WI38 (cell line): ENCODE data around the gene SH3PXD2B.

Source experiments
- H3K4me3 ChIP-seq: 2 replicates; pipeline ENCODE4 v1.5.1; 2011; ENCODE audit warnings: low read depth, mild to moderate bottlenecking, control low read depth, low read length
- CTCF ChIP-seq: IDR thresholded peaks from 2 replicates; pipeline ENCODE4 v1.5.1; 2012; ENCODE audit warnings: low read depth, mild to moderate bottlenecking, control low read depth, low read length

SH3PXD2B gene

DNA sequence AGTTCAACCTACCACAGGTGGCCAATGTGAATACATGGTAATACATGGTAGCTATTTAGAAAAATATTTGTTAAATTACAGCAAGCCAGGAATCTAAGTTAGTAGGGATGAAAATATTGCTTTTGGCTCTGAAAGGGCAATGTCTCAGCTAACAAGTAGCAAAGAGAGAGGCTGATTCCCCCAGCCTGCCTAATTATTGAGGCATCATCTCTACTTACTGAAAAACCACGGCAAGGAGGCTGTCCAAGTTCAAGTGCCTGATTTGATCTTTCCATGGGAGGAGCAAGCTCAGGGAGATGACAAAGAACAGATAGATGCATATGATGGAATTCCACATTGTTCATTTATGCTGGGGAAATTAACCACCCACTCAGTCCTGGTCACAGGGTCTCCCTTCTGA is 142.0 kb downstream of the SH3PXD2B start:
- no peak for TF ChIP-seq CTCF
- H3K4me3 ChIP-seq = no peak overlapping the region

GRCh38 chr5:172311605-172312004 is 142.7 kb downstream of the SH3PXD2B start:
- H3K4me3 ChIP-seq = no peak overlapping the region
- TF ChIP-seq CTCF = no peak

- TF ChIP-seq CTCF = no peak
- H3K4me3 ChIP-seq = no peak overlapping the region
Observed at GRCh38 chr5:172311026-172311425, 143.3 kb downstream of the SH3PXD2B start.

DNA sequence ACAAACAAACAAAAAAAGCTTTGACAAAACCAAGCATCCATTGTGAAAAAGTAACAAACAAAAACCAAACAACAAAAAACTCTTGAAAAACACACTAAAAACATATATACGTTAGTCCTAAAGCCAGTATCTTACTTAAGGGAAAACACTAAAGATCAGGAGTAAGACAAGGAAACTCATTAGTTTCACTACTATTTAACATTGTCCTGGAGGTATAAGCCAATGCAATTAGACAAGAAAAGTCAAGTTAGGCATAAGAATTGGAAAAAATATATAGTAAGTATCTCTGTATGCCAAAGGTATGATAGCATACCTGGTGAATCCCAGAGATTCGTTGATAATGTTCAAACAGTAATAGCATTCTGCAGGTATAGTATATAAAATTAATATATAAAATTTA is 148.9 kb downstream of the SH3PXD2B start:
- H3K4me3 ChIP-seq = no peak overlapping the region
- TF ChIP-seq CTCF = no peak

GRCh38 chr5:172303572-172304335 is 150.6 kb downstream of the SH3PXD2B start:
- TF ChIP-seq CTCF = no peak
- H3K4me3 ChIP-seq = no peak overlapping the region

DNA sequence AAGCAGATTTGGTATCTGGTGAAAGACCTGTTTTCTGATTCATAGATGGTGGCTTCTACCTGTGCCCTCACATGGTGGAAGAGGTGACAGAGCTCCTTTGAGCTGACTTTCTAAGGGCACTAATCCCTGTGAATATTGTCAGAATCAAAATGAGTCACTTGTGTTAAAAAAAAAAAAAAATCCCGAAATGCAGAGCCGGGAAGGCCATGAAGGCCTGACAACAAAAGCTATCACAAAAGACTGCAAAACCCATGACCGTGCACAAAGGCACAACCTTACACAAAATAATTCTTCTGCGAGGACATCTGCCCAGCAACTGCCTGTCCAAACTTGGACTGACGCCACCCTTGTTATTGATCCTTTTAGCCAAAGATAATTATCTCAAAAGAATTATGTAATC is 151.2 kb downstream of the SH3PXD2B start:
- TF ChIP-seq CTCF = no peak
- H3K4me3 ChIP-seq = no peak overlapping the region

- no peak overlapping the region for H3K4me3 ChIP-seq
Observed at GRCh38 chr5:172302047-172302710, 152.1 kb downstream of the SH3PXD2B start.

More at GRCh38 chr5:172302047-172302710, 152.1 kb downstream of the SH3PXD2B start:
- no peak for TF ChIP-seq CTCF
